PFSK-1 (cell line): ENCODE data around the gene ISOC2.

Experiments
- FOXP2 ChIP-seq: optimal IDR thresholded peaks from 2 replicates; pipeline ENCODE3; 2011; ENCODE audit warnings: borderline replicate concordance, control low read depth, inconsistent platforms; ENCODE audit not compliant: insufficient read depth; ENCODE audit errors: extremely low read length, extremely low read depth
- POLR2AphosphoS5 ChIP-seq: IDR thresholded peaks from 2 replicates; pipeline ENCODE4 v1.6.1; 2012; ENCODE audit warnings: low read depth, mild to moderate bottlenecking, control low read depth, low read length, moderate library complexity
- SIN3A ChIP-seq: IDR thresholded peaks from 2 replicates; pipeline ENCODE4 v1.6.1; 2012; ENCODE audit warnings: mild to moderate bottlenecking, low read length, moderate library complexity, borderline replicate concordance; ENCODE audit not compliant: insufficient read depth
- TAF1 ChIP-seq: IDR thresholded peaks from 2 replicates; pipeline ENCODE4 v1.6.1; 2012; ENCODE audit warnings: low read length, control low read depth, borderline replicate concordance; ENCODE audit not compliant: insufficient read depth
- TF ChIP-seq, protein P1 (sequence below), 2 experiments: IDR thresholded peaks; 2 replicates each; pipeline versions ENCODE4 v1.6.1 to v1.8.0; 2011 to 2012; ENCODE audit warnings: low read depth in 2 of 2, low read length in 2 of 2, control low read depth in 1 of 2, inconsistent platforms in 1 of 2, mild to moderate bottlenecking in 1 of 2, moderate library complexity in 1 of 2; ENCODE audit not compliant: insufficient read depth in 1 of 2

ISOC2 gene

DNA sequence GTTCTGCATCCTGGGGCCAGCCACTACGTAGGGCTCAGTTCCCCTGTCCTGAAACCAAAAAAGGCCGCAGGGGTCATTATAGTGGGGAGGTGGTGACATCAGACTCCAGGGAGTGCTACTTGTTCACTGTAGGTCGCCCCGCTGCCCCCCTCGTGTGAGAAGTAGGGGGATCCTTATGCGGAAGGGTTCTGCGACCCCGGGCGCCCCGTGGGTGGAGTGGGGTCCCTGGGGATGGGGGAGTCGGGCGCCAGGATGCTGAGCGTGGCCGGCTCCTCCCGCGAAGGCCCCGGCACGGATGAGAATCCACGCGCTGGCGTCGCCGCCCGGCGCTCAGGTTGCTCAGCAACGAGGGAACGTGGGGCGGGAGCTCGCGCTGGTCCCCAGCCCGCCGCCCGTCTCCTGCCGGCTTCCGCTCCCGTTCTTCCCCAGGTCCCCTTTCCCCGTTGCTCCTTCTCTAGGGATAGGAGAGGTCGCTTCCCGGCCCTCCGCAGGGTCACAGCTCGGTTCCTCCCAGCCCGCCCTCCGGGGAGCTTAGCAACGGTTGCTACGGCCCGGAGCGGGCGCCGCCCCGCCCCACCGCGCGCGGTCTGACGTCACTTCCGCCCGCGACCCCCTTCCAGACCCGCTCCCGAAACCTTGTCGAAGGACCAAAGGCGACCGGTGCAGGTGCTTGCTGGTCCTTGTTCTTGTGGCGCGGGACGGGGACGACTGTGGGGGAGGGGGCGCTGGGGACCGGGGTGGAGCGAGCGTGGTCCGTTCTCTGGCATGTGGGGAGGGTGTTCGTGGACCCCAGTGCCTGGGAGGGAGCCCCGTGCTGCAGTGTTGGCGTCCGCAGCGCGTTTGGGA is 23.4 kb upstream of the ISOC2 start, which contains the start of gene NAT14:
Gene NAT14 (plus strand): TSS at position 596 of the 846 bp plus-strand sequence. CDS start 521 bp downstream, outside the sequence.
- TF ChIP-seq SIN3A, result peak; percentile 70; the same call in 1 of the 2 replicates
- TF ChIP-seq FOXP2, result peak; percentile 39
- no peak for TF ChIP-seq TAF1

DNA sequence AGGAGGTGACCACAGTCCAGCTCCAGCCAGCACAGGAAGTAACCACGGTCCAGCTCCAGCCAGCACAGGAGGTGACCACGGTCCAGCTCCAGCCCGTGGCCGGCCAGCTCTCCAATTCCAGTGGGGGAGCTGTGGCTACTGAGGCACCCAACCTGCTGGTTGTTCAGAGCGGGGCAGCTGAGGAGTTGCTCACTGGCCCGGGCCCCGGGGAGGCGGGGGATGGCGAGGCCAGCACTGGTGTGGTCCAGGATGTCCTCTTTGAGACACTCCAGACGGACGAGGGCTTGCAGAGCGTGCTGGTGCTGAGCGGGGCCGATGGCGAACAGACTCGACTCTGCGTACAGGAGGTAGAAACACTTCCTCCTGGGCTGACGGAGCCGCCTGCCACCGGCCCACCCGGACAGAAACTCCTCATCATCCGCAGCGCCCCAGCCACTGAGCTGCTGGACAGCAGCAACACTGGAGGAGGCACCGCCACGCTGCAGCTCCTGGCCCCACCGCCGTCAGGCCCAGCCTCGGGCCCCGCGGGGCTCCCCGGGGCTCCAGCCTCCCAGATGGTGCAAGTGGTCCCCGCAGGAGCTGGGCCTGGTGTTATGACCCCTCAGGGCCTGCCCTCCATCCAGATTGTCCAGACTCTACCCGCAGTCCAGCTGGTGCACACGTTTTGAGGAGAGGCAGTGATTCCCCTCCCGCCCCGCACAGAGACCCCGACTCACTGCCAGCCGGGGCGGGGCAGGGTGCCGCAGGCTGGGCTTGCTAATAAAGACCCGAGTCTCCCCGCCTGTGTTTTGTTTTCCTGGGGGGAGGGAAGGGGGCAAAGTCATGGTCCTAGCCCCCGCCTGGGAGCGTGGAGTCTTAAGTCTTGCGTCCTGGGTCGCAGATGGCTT is 22.5 kb upstream of the ISOC2 start:
- TF ChIP-seq, protein P1, sequence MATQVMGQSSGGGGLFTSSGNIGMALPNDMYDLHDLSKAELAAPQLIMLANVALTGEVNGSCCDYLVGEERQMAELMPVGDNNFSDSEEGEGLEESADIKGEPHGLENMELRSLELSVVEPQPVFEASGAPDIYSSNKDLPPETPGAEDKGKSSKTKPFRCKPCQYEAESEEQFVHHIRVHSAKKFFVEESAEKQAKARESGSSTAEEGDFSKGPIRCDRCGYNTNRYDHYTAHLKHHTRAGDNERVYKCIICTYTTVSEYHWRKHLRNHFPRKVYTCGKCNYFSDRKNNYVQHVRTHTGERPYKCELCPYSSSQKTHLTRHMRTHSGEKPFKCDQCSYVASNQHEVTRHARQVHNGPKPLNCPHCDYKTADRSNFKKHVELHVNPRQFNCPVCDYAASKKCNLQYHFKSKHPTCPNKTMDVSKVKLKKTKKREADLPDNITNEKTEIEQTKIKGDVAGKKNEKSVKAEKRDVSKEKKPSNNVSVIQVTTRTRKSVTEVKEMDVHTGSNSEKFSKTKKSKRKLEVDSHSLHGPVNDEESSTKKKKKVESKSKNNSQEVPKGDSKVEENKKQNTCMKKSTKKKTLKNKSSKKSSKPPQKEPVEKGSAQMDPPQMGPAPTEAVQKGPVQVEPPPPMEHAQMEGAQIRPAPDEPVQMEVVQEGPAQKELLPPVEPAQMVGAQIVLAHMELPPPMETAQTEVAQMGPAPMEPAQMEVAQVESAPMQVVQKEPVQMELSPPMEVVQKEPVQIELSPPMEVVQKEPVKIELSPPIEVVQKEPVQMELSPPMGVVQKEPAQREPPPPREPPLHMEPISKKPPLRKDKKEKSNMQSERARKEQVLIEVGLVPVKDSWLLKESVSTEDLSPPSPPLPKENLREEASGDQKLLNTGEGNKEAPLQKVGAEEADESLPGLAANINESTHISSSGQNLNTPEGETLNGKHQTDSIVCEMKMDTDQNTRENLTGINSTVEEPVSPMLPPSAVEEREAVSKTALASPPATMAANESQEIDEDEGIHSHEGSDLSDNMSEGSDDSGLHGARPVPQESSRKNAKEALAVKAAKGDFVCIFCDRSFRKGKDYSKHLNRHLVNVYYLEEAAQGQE (IDR thresholded peaks at IDR 0.05; ENCODE audit: insufficient read depth in 1 of 2, low read depth in 2 of 2, low read length in 2 of 2), result peak in 1 of 2 experiments; percentile 44; a peak in 1 of 4 replicates
- TF ChIP-seq TAF1 (no peak), FOXP2 (no peak), POLR2AphosphoS5 (no peak), SIN3A (no peak)

DNA sequence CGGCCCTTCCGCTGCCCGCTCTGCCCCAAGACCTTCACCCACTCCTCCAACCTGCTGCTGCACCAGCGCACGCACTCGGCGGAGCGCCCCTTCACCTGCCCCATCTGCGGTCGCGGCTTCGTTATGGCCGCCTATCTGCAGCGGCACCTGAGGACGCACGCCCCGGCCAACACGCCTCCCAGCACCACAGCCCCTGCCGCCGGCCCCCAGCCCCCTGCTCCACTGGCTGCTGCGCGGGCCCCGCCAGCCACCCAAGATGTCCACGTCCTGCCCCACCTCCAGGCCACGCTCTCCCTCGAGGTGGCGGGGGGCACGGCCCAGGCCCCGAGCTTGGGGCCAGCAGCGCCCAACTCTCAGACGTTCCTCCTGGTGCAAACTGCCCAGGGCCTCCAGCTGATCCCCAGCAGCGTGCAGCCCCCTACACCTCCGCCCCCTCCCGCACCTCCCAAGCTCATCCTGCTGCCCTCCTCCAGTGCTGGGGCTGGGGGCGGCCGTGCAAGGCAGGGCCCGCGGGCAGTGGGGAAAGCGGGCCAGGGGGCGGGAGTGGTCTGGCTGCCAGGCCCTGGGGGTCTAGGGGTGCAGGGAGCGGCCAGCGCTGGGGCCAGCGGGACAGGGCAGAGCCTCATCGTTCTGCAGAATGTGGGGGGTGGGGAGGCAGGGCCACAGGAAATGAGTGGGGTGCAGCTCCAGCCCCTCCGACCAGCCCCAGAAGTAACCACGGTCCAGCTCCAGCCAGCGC is 21.7 kb upstream of the ISOC2 start:
- TF ChIP-seq SIN3A (no peak), POLR2AphosphoS5 (no peak), TAF1 (no peak), FOXP2 (no peak)
- TF ChIP-seq, protein P1 (IDR thresholded peaks at IDR 0.05; ENCODE audit: insufficient read depth in 1 of 2, low read depth in 2 of 2, low read length in 2 of 2), result no peak

DNA sequence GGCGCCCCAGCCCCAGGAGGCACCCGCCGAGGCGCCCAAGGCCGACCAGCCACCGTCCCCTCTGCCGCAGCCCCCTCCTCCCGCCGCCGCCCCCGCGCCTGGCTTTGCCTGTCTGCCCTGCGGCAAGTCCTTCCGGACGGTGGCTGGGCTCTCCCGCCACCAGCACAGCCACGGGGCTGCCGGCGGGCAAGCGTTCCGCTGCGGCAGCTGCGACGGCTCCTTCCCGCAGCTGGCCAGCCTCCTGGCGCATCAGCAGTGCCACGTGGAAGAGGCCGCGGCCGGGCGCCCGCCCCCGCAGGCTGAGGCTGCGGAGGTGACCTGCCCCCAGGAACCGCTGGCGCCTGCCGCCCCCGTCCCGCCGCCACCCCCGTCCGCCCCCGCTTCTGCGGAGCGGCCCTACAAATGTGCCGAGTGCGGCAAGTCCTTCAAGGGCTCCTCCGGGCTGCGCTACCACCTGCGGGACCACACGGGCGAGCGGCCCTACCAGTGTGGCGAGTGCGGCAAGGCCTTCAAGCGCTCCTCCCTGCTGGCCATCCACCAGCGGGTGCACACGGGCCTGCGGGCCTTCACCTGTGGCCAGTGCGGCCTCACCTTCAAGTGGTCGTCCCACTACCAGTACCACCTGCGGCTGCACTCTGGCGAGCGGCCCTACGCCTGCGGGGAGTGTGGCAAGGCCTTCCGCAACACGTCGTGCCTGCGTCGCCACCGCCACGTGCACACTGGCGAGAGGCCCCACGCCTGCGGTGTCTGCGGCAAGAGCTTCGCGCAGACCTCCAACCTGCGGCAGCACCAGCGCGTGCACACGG is 20.9 kb upstream of the ISOC2 start:
- no peak for TF ChIP-seq FOXP2
- TF ChIP-seq POLR2AphosphoS5, result no peak
- TF ChIP-seq TAF1, result no peak
- no peak for TF ChIP-seq SIN3A
- TF ChIP-seq, protein P1 (IDR thresholded peaks at IDR 0.05; ENCODE audit: insufficient read depth in 1 of 2, low read depth in 2 of 2, low read length in 2 of 2), result no peak
